ENCODE measurements around the gene MYLK2. TPM values are rescaled to one million over a fixed set of nuclear protein-coding genes. Genes with fewer than 3 reads are reported as not detected.

The MYLK2 gene
- total and polyA plus RNA-seq, 2 of the 4 experiments (the other 2 are of a cell fraction): 0.18 to 0.27 TPM

DNA sequence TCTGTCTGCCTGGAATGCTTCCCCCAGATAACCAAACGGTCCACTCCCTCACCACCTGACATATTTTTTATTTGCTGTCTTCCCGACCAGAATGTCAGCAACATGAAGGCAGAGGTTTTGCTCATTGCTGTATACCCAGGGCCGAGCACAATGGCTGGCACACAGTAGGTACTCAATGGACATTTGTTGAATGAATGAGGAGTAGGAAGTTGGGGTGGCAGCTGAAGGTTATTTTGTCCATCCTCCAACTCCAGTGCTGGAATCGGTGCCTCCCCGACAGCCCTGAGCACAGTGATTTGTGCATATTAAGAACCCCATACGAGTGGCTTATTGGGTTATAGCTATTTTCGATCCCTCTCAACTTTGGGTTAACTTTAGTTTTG, 40.8 kb downstream of the MYLK2 start:
- Histone ChIP-seq H4K20me1 (ENCODE audit: insufficient read depth, low read length) (no peaks in the 10 kb centered on the region), H3K23ac (ENCODE audit: low read depth, low read length) (no peak overlapping the region), H3K27me3 (ENCODE audit: control insufficient read depth, insufficient read depth, low read length) (peaks cover 85% of the 10 kb centered on the region), H2AK5ac (ENCODE audit: low read depth, low read length) (no peak overlapping the region), H4K91ac (ENCODE audit: insufficient read depth, low read depth, low read length) (no peak overlapping the region), H2AK9ac (replicated peaks; ENCODE audit: low read depth, low read length, poor library complexity) (no peak overlapping the region), H3K9me1 (ENCODE audit: insufficient read depth, low read length) (no peaks in the 10 kb centered on the region), H3K56ac (ENCODE audit: extremely low read depth, insufficient read depth, low read length) (no peak overlapping the region), H3K4me1 (ENCODE audit: control insufficient read depth, insufficient read depth, low read length) (peaks cover 2% of the 10 kb centered on the region; the same call in 1 of the 2 replicates), H3K79me1 (ENCODE audit: low read depth in 1 of 2, low read length in 2 of 2) (no peaks in the 10 kb centered on the region), H4K8ac (ENCODE audit: low read depth in 2 of 2, low read length in 2 of 2) (no peak overlapping the region), H2BK120ac (ENCODE audit: low read depth, low read length) (no peak overlapping the region), H3K14ac (replicated peaks; ENCODE audit: low read depth, low read length) (no peak overlapping the region), H4K5ac (ENCODE audit: low read depth, low read length) (no peak overlapping the region), H3K18ac (ENCODE audit: low read depth, low read length) (no peak overlapping the region), H2BK5ac (ENCODE audit: low read depth, low read length, poor library complexity, severe bottlenecking) (no peak overlapping the region), H3K4ac (ENCODE audit: low read depth, low read length) (no peak overlapping the region), H3K9me3 (ENCODE audit: control insufficient read depth, insufficient read depth, low read length) (no peaks in the 10 kb centered on the region), H3K4me3 (ENCODE audit: insufficient read depth, low read depth, low read length) (no peak overlapping the region), H3K27ac (ENCODE audit: insufficient read depth, low read length) (no peak overlapping the region), H2AFZ (replicated peaks; ENCODE audit: low read length, poor library complexity) (no peak overlapping the region), H3K9ac (ENCODE audit: low read depth, low read length) (no peak overlapping the region), H2BK15ac (ENCODE audit: low read depth, low read length) (no peak overlapping the region), H3K36me3 (ENCODE audit: control insufficient read depth, insufficient read depth, low read length) (no peaks in the 10 kb centered on the region), H2BK20ac (ENCODE audit: low read depth, low read length) (no peak overlapping the region), H3K4me2 (ENCODE audit: low read depth, low read length) (no peak overlapping the region)
- dilution Hi-C loops (cut with HindIII; ENCODE audit: low sequenced_read_pairs, unreplicated experiment) (no loop called here), intact Hi-C loops (cut with micrococcal nuclease) (no loop called here), in situ Hi-C loops (cut with MboI; ENCODE audit: low sequenced_read_pairs) (loop anchor here (10.0 kb wide), 1 partner anchor 95 kb away; the partner anchor contains the start of gene PDRG1)
- CTCF ChIA-PET: interaction anchor here (0.9 kb wide), 2 partner anchors 9 to 171 kb away, joined by 3 read pairs; no protein-coding TSS in a partner anchor
- TF ChIP-seq MAFK (IDR thresholded peaks at IDR 0.05; ENCODE audit: low read depth, low read length) (no peak), SMC3 (IDR thresholded peaks at IDR 0.05; ENCODE audit: low read depth, low read length) (no peak), RFX5 (IDR thresholded peaks at IDR 0.05; ENCODE audit: low read depth, low read length) (no peak), RAD21 (IDR thresholded peaks at IDR 0.05; ENCODE audit: low read length) (no peak), MAZ (IDR thresholded peaks at IDR 0.05; ENCODE audit: borderline replicate concordance, low read depth, low read length) (no peak), FOS (IDR thresholded peaks at IDR 0.05; ENCODE audit: low read depth, low read length) (no peak), MXI1 (IDR thresholded peaks at IDR 0.05; ENCODE audit: borderline replicate concordance, low read depth, low read length) (no peak), CHD1 (IDR thresholded peaks at IDR 0.05; ENCODE audit: low read depth, low read length) (no peak), CEBPB (IDR thresholded peaks at IDR 0.05; ENCODE audit: low read depth, low read length) (no peak), NFE2L2 (IDR thresholded peaks at IDR 0.05; ENCODE audit: low read depth, low read length) (no peak), RCOR1 (IDR thresholded peaks at IDR 0.05; ENCODE audit: insufficient replicate concordance, low read length) (no peak), ELK1 (IDR thresholded peaks at IDR 0.05; ENCODE audit: borderline replicate concordance, low read depth, low read length) (no peak), BHLHE40 (IDR thresholded peaks at IDR 0.05; ENCODE audit: low read depth, low read length) (no peak), USF2 (IDR thresholded peaks at IDR 0.05; ENCODE audit: low read depth, low read length) (no peak), POLR2A (IDR thresholded peaks at IDR 0.05; ENCODE audit: low read depth, low read length) (no peak)
- TF ChIP-seq, protein P1, sequence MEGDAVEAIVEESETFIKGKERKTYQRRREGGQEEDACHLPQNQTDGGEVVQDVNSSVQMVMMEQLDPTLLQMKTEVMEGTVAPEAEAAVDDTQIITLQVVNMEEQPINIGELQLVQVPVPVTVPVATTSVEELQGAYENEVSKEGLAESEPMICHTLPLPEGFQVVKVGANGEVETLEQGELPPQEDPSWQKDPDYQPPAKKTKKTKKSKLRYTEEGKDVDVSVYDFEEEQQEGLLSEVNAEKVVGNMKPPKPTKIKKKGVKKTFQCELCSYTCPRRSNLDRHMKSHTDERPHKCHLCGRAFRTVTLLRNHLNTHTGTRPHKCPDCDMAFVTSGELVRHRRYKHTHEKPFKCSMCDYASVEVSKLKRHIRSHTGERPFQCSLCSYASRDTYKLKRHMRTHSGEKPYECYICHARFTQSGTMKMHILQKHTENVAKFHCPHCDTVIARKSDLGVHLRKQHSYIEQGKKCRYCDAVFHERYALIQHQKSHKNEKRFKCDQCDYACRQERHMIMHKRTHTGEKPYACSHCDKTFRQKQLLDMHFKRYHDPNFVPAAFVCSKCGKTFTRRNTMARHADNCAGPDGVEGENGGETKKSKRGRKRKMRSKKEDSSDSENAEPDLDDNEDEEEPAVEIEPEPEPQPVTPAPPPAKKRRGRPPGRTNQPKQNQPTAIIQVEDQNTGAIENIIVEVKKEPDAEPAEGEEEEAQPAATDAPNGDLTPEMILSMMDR (conservative IDR thresholded peaks at IDR 0.05; ENCODE audit: low read depth, low read length): no peak
- BruUV-seq (replicated peaks): no TSS peak
- WGBS, 2 experiments (ENCODE audit: extremely low coverage in 2 of 2, insufficient read length in 1 of 2): 20% methylated on average over 1 of the region's 7 CpGs; no CpG with 5 or more reads in 1 of the 2 experiments
- ATAC-seq (ENCODE audit: low read depth) (no peak), DNase-seq (no peak)
- POLR2A ChIA-PET (ENCODE audit: unreplicated experiment): no interaction called here

Data from IMR-90 (cell line).